ENCODE measurements around the gene FNTB. TPM values are rescaled to one million over a fixed set of nuclear protein-coding genes. Genes with fewer than 3 reads are reported as not detected.

The FNTB gene
- polyA plus RNA-seq, 1 experiment: 33.8 TPM

GRCh38 chr14:65053466-65053865 lies 66.8 kb downstream of the FNTB start:
- ChIA-PET POLR2A (no interaction called here), CTCF (no interaction called here)
- H3K27me3 ChIP-seq (ENCODE audit: control insufficient read depth, insufficient read depth, low read length): no peaks in the 10 kb centered on the region
- H3K4me3 ChIP-seq (ENCODE audit: low read depth, low read length): no peak overlapping the region
- no peak for TF ChIP-seq CTCF (IDR thresholded peaks at IDR 0.05; ENCODE audit: insufficient read depth, low read depth, low read length)
- peaks cover 6% of the 10 kb centered on the region for H3K36me3 ChIP-seq (ENCODE audit: control insufficient read depth, insufficient read depth, low read length)
- no peak for DNase-seq (ENCODE audit: low read depth)

GRCh38 chr14:65054471-65055085 lies 67.9 kb downstream of the FNTB start:
- no peak for TF ChIP-seq CTCF (IDR thresholded peaks at IDR 0.05; ENCODE audit: insufficient read depth, low read depth, low read length)
- Histone ChIP-seq H3K4me3 (ENCODE audit: low read depth, low read length) (no peak overlapping the region), H3K36me3 (ENCODE audit: control insufficient read depth, insufficient read depth, low read length) (peaks cover 6% of the 10 kb centered on the region), H3K27me3 (ENCODE audit: control insufficient read depth, insufficient read depth, low read length) (no peaks in the 10 kb centered on the region)
- ChIA-PET POLR2A (no interaction called here), CTCF (interaction anchor here (0.6 kb wide), 1 partner anchor 702 kb away, joined by 5 read pairs; no protein-coding TSS in a partner anchor)
- no peak for DNase-seq (ENCODE audit: low read depth)

- Histone ChIP-seq H3K4me3 (ENCODE audit: low read depth, low read length) (no peak overlapping the region), H3K36me3 (ENCODE audit: control insufficient read depth, insufficient read depth, low read length) (peaks cover 14% of the 10 kb centered on the region), H3K27me3 (ENCODE audit: control insufficient read depth, insufficient read depth, low read length) (no peaks in the 10 kb centered on the region)
- POLR2A ChIA-PET: no interaction called here
- TF ChIP-seq CTCF (IDR thresholded peaks at IDR 0.05; ENCODE audit: insufficient read depth, low read depth, low read length): no peak
- CTCF ChIA-PET: no interaction called here
- DNase-seq (ENCODE audit: low read depth): no peak
Observed at GRCh38 chr14:65057695-65058094, 71.0 kb downstream of the FNTB start.

GRCh38 chr14:65062096-65063075 lies 75.7 kb downstream of the FNTB start:
- TF ChIP-seq CTCF (IDR thresholded peaks at IDR 0.05; ENCODE audit: insufficient read depth, low read depth, low read length): no peak
- Histone ChIP-seq H3K27me3 (ENCODE audit: control insufficient read depth, insufficient read depth, low read length) (no peaks in the 10 kb centered on the region), H3K4me3 (ENCODE audit: low read depth, low read length) (no peak overlapping the region), H3K36me3 (ENCODE audit: control insufficient read depth, insufficient read depth, low read length) (peaks cover 20% of the 10 kb centered on the region)
- no peak for DNase-seq (ENCODE audit: low read depth)
- POLR2A ChIA-PET: no interaction called here
- CTCF ChIA-PET: interaction anchor here (0.6 kb wide), 1 partner anchor 440 kb away, joined by 3 read pairs; no protein-coding TSS in a partner anchor

- POLR2A ChIA-PET: no interaction called here
- Histone ChIP-seq H3K36me3 (ENCODE audit: control insufficient read depth, insufficient read depth, low read length) (peaks cover 29% of the 10 kb centered on the region), H3K27me3 (ENCODE audit: control insufficient read depth, insufficient read depth, low read length) (no peaks in the 10 kb centered on the region), H3K4me3 (ENCODE audit: low read depth, low read length) (no peak overlapping the region)
- DNase-seq (ENCODE audit: low read depth): no peak
- TF ChIP-seq CTCF (IDR thresholded peaks at IDR 0.05; ENCODE audit: insufficient read depth, low read depth, low read length): no peak
- CTCF ChIA-PET: interaction anchor here (0.9 kb wide), 1 partner anchor 23 kb away, joined by 3 read pairs; no protein-coding TSS in a partner anchor
Observed at GRCh38 chr14:65065719-65066118, 79.0 kb downstream of the FNTB start.

All from BJ (cell line).